Measurements from ENCODE around the gene TBC1D10A.

Gene TBC1D10A

DNA sequence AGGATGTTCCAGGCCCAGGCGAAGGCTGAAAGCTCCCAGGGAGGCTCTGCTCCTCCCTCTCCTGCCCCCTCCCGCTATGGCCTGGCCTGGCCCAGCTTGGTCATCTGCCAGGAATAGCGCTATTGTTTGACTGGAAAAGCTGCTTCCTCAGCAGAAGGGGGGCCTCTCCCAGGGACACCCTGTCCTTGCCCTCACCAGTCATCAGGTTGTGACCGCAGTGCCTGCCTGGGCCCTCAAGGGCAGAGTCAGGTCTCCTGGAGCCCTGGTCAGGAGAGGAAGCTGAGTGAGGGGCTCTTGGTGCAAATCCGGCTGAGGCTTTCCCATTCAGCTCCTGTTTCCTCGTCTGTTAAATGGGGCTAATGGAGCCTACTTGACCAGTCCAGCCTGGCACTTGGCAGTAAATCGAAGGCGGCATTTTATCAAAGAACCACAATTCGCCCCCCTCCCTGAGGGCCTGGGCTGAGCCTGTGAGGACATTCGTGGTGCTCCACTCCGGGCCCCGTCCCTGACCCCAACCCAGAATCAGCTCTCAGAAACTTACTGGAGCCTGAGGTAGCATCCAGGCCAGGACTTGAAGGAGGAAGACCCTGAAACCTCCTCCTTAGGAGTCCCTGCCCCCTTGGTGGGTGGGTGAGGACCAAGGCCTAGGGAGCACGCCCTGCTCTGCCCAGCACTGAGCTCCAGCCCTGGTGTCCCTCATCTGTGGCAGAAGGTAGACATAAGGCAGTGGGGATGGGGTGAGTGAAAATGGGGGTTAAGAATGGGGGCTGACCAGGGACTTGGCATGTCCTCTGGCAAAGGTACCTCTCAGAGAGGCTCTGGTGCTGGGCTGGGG lies 35.5 kb downstream of the TBC1D10A start:
- in situ Hi-C loops (cut with HindIII; ENCODE audit: low pct_ligation_motif_present, low pct_unique_long_range_greater_than_20kb, low sequenced_read_pairs) = no loop called here
- DNase-seq = peak; percentile 40

DNA sequence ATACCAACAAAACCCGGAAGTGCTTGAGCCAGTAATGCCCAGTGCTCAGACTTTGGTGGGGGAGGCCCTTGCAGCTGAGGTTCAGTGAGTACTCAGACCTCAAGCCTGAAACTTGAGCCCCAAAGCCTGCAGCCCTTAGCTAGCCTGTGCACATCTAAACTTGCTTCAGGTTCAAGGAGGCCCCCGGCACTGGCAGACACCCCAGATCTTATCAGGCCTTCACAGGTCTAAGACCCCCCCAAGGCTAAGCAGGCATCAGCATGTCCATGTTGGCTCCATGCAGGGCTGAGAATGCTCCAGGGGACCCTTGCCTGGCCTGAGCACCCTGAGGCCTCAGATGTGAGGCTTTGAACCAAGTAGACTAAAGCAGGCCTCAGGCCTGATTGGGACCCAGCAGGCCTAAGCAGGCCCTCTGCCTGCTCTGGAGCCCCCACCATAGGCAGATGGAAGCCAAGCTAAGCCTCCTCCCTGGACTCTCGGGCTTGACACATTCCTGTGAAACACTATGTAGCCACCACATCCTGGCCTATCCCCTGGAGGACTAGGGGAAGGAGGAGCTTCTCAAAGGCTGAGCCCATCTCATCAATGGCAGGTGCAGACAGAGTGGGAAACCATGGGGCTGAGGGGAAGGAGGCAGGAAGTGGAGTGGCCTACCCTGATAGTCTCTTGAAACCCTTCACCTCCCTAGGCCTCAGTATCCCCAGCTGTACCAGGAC lies 36.2 kb downstream of the TBC1D10A start:
- DNase-seq = peak; percentile 65
- in situ Hi-C loops (cut with HindIII; ENCODE audit: low pct_ligation_motif_present, low pct_unique_long_range_greater_than_20kb, low sequenced_read_pairs) = no loop called here

DNA sequence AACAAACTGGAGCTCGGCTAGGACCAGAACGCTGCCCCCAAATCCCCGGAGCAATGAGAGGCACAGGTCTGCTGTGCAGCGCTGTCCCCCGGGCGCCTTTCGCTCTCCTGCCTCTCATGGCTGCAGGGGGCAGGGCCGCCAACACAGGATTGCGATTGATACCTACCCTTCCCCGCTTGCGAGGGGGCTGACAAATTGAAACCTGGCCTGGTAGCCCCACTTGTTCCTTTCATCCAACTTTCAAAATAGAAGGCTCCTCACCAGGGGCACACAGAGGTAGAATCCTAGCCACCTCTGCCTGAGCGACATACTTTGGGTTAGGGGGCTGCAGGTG lies 36.8 kb downstream of the TBC1D10A start:
- DNase-seq = no peak
- in situ Hi-C loops (cut with HindIII; ENCODE audit: low pct_ligation_motif_present, low pct_unique_long_range_greater_than_20kb, low sequenced_read_pairs) = no loop called here

DNA sequence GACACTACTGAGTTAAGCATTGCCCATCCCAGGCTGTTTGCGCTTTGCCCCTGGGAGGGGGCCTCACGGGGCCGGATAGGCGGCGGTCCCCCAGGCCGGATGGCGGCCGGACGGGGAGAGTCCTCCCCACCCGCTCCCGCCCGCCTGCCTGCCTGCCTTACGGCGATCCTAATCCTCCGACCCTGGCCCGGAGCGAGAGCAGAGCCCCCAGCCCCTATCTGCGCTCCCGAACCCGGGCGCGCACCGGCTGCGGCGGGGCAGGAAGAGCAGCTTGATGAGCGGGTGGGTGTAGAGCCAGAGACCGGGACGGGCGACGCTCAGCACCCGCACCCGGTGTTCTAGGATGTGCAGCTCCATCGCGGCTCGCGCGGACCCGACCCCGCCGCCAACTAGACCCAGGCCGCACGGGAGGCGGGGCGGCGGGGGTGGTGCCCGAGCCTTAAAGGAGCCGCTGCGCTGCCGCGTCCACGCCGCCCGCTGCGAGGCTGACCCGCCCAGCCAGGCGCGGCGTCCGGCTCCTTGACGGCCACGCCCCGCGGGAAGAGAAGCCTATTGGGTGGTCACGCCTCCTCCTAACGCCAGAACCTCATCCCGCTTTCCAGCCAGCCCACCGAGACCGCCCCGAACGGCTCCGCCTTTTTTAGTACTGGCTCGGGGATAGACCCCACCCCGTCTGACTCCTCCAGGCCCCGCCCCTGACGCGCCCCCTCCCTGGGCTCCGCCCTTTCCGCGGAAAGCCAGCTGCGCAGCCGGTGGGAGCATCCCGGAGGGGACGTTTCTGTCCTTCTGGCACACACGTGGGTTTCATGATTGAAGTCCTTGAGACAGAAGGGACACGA lies 37.4 kb downstream of the TBC1D10A start, which contains the start of gene CASTOR1:
Gene CASTOR1, minus strand, starts transcription at position 365 of the 839 bp plus-strand sequence. Its CDS starts 8 bp downstream, at position 357.
- peak; percentile 96 for DNase-seq
- in situ Hi-C loops (cut with HindIII; ENCODE audit: low pct_ligation_motif_present, low pct_unique_long_range_greater_than_20kb, low sequenced_read_pairs) = no loop called here

DNA sequence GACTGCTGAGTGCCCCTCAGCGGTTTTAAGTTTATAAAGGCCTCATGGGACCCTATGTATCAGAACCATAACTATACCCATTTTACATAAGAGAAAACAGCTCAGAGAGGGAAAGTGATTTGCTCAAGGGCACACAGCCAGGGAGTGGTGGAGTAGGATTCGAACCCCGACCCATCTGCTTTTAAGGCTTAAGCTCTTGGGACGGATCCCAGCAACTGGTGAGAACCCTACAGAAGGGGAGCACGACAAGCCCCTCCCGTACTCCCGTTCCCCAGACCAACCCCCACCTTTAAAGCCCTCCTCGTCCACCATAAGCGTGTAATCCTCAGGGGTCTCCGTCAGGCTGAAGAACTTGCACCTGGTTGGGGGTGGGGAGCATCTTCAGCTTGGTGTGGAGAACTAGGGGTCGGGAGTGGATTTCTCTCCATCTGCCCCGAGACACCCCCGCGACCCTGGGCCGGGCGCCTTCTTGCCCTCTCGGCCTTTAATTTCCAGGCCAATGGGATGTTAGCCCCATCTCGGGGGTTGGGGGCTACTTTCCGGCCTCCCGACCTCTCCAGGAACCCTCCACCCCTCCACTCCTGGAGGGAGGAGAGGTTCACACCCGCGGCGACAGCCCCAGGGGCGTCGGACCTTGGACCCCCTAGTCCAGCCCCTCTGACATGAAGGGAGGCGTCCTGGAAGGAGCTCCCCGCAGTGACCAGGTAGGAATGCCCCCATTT lies 38.2 kb downstream of the TBC1D10A start:
- no peak for DNase-seq
- in situ Hi-C loops (cut with HindIII; ENCODE audit: low pct_ligation_motif_present, low pct_unique_long_range_greater_than_20kb, low sequenced_read_pairs) = no loop called here

DNA sequence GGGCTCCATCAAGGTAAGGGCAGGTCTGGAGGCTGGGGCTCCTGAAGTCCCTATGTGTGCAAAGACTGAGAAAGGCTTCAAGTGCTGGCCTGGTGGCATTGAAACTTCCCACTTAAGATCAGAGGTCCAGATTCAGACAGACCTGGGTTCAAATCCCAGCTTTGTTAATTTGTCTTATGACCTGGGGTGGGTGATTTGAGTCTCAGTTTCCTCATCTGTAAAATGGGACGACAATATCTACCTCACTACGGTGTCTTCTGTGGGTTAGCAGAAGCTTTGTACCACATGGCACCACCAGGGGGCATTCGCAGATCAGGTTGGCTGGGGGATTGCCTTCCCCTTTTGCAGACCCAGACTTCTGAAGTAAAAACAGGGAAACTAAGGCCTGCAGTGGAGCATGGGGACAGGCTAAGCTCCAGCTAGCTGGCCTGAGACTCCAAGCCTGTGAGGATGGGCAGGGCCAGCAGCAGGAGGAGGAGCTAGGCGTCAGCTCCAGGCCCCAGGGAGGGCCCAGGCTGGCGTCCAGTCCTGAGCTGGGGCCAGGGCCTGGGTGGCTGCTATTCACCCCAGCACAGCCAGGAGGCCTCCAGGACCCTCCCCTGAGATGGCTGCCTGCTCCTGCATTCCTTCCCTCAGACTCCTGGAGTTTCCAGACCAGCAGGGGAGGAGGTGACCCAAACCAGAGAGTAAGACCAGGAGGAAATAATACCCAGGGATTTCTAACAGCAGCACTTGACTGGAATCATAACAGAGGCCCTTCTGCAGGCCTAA lies 38.9 kb downstream of the TBC1D10A start:
- in situ Hi-C loops (cut with HindIII; ENCODE audit: low pct_ligation_motif_present, low pct_unique_long_range_greater_than_20kb, low sequenced_read_pairs) = no loop called here
- DNase-seq = peak; percentile 92

DNA sequence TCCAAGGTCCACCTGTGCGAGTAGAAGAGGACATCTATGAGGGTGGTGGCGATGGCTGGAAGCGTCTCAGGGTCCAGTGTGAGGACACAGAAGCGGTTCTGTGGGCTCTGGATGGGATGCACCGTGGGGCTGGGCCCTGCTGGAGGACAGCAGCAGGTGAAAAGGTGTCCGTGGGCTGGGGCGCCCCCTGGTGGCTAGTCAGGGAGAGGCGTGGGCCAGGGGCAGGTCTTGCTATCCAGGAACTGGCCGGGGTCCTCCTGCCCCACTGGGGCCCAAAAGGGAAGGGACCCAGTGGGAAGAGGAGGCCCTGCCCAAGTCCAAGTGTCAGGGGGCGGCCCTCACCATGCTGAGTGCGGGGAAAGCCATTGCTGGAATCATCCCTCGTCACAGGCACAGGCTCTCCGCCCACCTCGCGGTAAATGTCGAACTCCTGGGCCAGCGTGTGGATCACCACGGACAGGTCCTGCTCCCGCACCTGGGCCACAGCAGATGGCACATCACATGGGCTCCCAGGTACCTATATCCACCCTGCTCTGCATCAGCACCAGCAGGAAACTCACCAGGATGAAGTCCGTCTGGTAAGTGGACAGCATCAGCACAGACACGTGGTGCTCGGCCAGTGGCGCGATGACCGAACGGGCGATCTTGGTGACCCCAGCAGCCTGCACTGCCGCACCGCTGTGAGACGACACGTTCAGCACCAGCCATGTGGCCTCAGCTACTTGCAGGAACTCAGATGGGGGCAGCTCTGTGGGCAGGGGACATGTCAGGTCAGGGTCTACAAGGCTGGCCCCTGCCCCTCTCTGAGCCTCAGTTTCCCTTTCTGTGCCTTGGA lies 39.7 kb downstream of the TBC1D10A start:
- DNase-seq = peak; percentile 59
- in situ Hi-C loops (cut with HindIII; ENCODE audit: low pct_ligation_motif_present, low pct_unique_long_range_greater_than_20kb, low sequenced_read_pairs) = no loop called here

DNA sequence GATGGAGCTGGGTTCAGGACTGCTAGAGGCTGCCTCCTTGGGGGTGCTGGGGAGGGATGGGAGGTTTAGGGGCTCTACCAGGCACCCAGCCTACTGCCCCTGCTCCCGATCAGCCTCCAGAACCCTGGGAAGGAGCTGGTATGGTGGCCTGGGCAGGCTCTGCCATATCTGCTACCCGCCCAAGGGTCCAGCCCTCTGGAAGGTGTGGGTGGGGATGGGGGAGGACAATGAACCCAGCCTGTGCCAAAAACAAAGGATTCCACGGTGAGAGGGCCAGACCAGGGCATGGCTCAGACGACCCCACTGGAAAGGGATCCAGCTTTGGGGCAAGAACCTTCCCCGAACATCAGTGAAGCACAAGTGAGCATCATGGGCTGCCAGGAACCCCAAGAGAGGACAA lies 40.4 kb downstream of the TBC1D10A start:
- in situ Hi-C loops (cut with HindIII; ENCODE audit: low pct_ligation_motif_present, low pct_unique_long_range_greater_than_20kb, low sequenced_read_pairs) = no loop called here
- DNase-seq = no peak

DNA sequence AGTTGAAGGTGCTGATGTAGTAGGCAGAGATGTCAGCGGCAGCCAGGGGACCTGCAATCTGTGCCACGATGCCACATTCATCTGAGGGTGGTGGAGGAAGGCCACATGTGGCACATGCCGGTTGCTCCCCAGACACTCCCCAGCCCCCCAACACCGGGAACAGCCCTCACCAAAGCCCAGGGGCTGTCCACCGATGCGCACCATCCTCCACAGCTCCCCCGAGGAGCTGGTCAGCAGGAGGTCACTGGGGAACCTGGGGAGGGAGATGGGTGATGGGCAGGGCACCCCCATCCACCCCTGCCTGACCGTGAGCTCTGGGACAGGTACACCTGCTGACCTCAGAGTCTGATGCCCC lies 40.9 kb downstream of the TBC1D10A start:
- no peak for DNase-seq
- in situ Hi-C loops (cut with HindIII; ENCODE audit: low pct_ligation_motif_present, low pct_unique_long_range_greater_than_20kb, low sequenced_read_pairs) = no loop called here

DNA sequence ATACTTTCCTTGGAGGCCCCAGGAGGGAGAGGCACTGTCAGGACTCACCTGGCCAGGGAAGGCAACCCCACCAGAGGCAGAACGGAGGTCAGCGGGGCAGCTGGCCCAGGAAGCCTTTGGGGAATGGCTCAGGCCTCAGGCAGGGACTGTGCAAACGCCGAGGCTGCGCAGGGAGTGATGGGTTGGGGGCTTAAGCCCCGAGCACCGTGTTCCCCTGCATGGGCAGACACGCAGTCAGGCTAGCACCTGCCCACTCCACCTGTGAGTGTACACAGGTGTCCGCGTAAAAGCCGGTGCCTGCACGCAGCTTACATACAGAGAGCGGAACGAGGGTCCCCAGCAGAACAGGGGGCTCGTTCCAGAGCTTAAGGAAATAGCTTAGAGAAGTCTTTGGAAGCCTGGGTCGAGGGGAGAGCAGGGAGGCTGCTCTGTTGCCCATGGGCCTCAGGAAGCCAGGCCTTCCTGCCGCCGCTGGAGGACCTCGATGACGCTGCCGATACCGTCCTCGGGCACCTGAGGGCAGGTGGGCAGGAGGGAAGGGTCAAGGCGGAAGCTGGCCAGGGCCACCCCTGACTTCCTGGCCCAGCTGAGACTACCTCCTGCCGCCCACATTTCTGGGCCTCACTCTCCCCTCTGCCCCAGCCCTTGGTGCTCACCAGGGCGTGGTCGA lies 41.4 kb downstream of the TBC1D10A start:
- in situ Hi-C loops (cut with HindIII; ENCODE audit: low pct_ligation_motif_present, low pct_unique_long_range_greater_than_20kb, low sequenced_read_pairs) = no loop called here
- DNase-seq = no peak

DNA sequence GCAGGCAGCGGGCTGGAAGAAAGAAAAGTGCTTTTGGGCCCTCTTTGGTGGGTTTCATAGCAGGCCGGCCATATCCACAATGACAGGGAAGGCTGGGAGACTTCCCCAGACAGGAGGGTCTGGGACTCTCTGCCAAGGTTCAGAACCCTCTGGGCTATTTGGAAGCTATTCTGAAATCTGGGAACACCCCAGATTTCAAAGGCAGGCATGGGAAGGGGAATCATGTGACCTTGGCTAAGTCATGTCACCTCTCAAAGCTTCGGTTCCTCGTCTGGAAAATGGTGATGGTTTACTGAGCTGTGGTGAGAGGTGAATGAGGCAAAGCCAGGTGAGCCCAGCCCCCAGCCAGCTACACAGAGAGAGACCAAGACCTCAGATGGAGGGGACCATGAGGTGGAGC lies 42.1 kb downstream of the TBC1D10A start:
- DNase-seq = no peak
- in situ Hi-C loops (cut with HindIII; ENCODE audit: low pct_ligation_motif_present, low pct_unique_long_range_greater_than_20kb, low sequenced_read_pairs) = no loop called here

DNA sequence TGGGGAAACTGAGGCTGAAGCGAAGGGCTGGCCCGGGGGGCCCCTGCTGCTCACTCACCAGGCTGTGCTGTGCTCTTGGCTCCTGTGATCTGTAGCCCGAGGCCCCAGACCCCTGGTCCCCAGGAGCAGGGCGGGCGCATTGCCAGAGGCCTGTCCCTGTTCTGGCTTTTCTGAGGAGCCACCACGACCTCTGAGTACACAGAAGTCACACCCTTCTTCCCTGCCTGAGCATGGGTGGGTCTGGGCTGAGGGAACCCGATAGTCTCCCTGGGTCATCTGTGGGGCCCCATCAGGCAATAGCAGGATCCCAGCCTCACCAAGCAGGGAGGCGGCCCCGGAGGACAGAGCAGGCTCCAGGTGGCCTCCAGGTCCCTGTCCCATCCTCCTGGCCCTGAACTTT lies 42.6 kb downstream of the TBC1D10A start:
- in situ Hi-C loops (cut with HindIII; ENCODE audit: low pct_ligation_motif_present, low pct_unique_long_range_greater_than_20kb, low sequenced_read_pairs) = no loop called here
- no peak for DNase-seq

DNA sequence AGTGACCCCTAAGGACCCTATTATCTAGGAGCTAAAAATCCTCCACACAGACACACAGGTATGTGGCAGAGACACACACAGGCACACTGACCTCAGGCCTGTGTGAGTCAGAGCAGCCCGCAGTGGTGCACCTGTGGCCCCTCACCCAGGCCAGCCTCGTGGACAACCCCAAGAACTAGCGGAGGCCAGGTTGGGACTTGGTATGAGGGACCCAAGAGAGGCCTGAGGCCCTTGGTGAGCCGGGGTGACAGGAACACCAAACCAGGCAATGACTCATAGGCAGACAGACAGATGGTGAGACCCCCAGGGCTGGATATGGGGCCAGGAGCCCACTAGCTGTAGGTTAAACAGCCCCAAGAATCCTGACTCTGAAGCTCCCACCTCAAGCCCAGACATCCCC lies 43.4 kb downstream of the TBC1D10A start:
- no peak for DNase-seq
- in situ Hi-C loops (cut with HindIII; ENCODE audit: low pct_ligation_motif_present, low pct_unique_long_range_greater_than_20kb, low sequenced_read_pairs) = no loop called here

DNA sequence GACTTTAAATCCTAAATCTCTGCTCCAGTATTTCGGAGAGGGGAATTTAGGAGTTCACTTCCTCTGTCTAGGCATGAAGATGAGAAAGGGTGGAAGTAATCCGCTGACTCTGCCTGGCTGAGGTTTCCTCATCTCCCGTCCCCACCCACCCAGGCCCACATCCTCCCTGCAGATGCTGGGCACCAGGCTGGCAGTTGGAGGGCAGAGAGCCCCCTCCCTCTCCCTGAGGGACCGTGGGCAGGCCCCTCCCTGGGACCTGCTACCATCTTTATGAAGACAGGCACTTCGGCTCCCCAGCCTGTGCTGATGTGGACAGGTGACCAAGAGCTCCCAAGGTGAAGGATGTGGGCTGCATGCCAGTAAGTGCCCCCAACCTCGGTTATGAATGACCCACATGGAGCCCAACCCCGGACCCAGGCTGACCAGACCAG lies 44.1 kb downstream of the TBC1D10A start:
- in situ Hi-C loops (cut with HindIII; ENCODE audit: low pct_ligation_motif_present, low pct_unique_long_range_greater_than_20kb, low sequenced_read_pairs) = no loop called here
- DNase-seq = no peak

DNA sequence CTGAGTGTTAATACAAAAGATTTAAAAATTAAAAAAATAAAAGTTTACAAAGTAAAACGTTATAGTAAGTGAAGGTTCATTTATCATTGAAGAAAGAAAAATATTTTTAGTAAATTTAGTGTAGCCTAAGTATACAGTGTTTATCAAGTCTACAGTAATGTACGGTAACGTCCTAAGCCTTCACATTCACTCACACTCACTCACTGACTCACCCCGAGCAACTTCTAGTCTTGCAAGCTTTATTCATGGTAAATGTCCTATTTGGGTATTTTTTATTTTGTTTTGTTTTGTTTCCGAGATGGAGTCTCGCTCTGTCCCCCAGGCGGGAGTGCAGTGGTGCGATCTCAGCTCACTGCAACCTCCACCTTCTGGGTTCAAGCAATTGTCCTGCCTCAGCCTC lies 46.2 kb downstream of the TBC1D10A start:
- no peak for DNase-seq
- in situ Hi-C loops (cut with HindIII; ENCODE audit: low pct_ligation_motif_present, low pct_unique_long_range_greater_than_20kb, low sequenced_read_pairs) = no loop called here

DNA sequence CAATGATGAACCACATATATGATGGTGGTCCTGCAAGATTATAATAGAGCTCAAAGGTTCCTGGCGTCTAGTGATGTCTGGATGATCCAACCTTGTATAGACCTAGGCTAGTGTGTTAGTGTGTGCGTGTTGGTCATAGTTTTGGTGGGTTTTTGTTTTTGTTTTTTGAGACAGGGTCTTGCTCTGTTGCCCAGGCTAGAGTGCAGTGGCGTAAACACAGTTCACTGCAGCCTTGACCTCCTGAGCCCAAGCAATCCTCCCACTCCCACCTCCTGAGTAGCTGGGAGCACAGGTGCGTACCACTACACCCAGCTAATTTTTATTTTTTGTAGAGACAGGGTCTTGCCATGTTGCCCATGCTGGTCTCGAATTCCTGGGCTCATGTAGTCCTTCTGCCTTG lies 46.8 kb downstream of the TBC1D10A start:
- in situ Hi-C loops (cut with HindIII; ENCODE audit: low pct_ligation_motif_present, low pct_unique_long_range_greater_than_20kb, low sequenced_read_pairs) = no loop called here
- no peak for DNase-seq

Measured in ACHN (cell line).